ENCODE measurements around the gene RND1. TPM values are rescaled to one million over a fixed set of nuclear protein-coding genes. Genes with fewer than 3 reads are reported as not detected.

The RND1 gene
- total and polyA plus RNA-seq, 2 of the 8 experiments (the other 6 are each of a cell fraction or from before 2014, with no cell fraction given): 15.8 to 17.1 TPM

- TF ChIP-seq HDAC2 (IDR thresholded peaks at IDR 0.05; ENCODE audit: borderline replicate concordance in 1 of 2, low read depth in 2 of 2, low read length in 2 of 2) (peak in 1 of 2 experiments; percentile 65; a peak in 1 of 4 replicates), USF2 (IDR thresholded peaks at IDR 0.05; ENCODE audit: low read length) (no peak), E2F6 (IDR thresholded peaks at IDR 0.05) (no peak), CHD1 (IDR thresholded peaks at IDR 0.05; ENCODE audit: low read depth, low read length) (no peak), TCF12 (IDR thresholded peaks at IDR 0.05; ENCODE audit: low read depth, low read length) (no peak), SIX5 (IDR thresholded peaks at IDR 0.05; ENCODE audit: low read depth, low read length) (no peak), BRCA1 (IDR thresholded peaks at IDR 0.05; ENCODE audit: low read depth, low read length) (no peak), ATF3 (IDR thresholded peaks at IDR 0.05; ENCODE audit: insufficient read depth, low read depth, low read length) (no peak), JUND (IDR thresholded peaks at IDR 0.05; ENCODE audit: low read length) (no peak), CBX8 (IDR thresholded peaks at IDR 0.05; ENCODE audit: borderline replicate concordance, low read depth, low read length) (no peak), RBBP5 (IDR thresholded peaks at IDR 0.05; ENCODE audit: borderline replicate concordance, low read depth, low read length) (no peak), BACH1 (IDR thresholded peaks at IDR 0.05; ENCODE audit: low read length) (no peak), CHD2 (IDR thresholded peaks at IDR 0.05; ENCODE audit: low read length) (no peak; the same call in 1 of the 2 replicates), RAD21 (IDR thresholded peaks at IDR 0.05 in 1 of 2, conservative IDR thresholded peaks at IDR 0.05 in 1 of 2; ENCODE audit: low read depth in 2 of 2, low read length in 2 of 2) (no peak), RFX5 (IDR thresholded peaks at IDR 0.05; ENCODE audit: borderline replicate concordance, low read depth, low read length) (no peak)
These were observed 47.5 kb downstream of the RND1 start, which contains the start of gene CACNB3 (continued) for GRCh38 chr12:48817873-48818830.
